HCT116 (cell line): Measurements from ENCODE around the gene ZNF580. TPM values are rescaled to one million over a fixed set of nuclear protein-coding genes. Genes with fewer than 3 reads are reported as not detected.
A peak's percentile ranks its signal among the peaks of the same experiment; 100 is the strongest.

Experiments used
- ATAC-seq: fragments of 200-7000 bp; cut with Tn5 transposase; 2 replicates; pipeline ENCODE4 v1.9.1; 2020; ENCODE audit warnings: mild to moderate bottlenecking, moderate library complexity
- Bru-seq: library from RNA; stranded (reverse); fragments of 400-500 nt; gene quantifications from one replicate; lab custom pipeline; 2021; lab: Mats Ljungman, UMichigan
- BruChase-seq, 2 experiments: library from RNA; stranded (reverse); fragments of 400-500 nt; gene quantifications; one replicate each; lab custom pipeline; 2021; lab: Mats Ljungman, UMichigan
- BruUV-seq: library from RNA; stranded (reverse); fragments of 400-500 nt; replicated peaks from 2 replicates; lab custom pipeline; 2021; lab: Mats Ljungman, UMichigan
- CTCF ChIA-PET: fragments of 300-600 bp; sonication (Branson Sonifier 250); formaldehyde crosslinking; loops from one replicate; lab custom pipeline; 2021; ENCODE audit warnings: antibody characterized with exemption; lab: Charles Lee
- POLR2A ChIA-PET: fragments of 300-600, 350-600 bp; sonication (Branson Sonifier 250); formaldehyde crosslinking; loops from one replicate; lab custom pipeline; 2021; ENCODE audit warnings: antibody characterized with exemption; lab: Charles Lee
- RAD21 ChIA-PET, 2 experiments: fragments of 300-600 bp; sonication (Branson Sonifier 250); formaldehyde crosslinking; loops; one replicate each; lab custom pipeline; 2023; ENCODE audit warnings: low total read pairs in 2 of 2; ENCODE audit not compliant: uncharacterized antibody in 2 of 2, unreplicated experiment in 2 of 2, low non-redundant PET in 1 of 2; lab: Charles Lee
- DNase-seq: peaks from one replicate; pipeline ENCODE4 v3.0.0-alpha.2; 2010; ENCODE audit warnings: low read depth, low spot score
- H2AFZ ChIP-seq: fragments of 200-600 bp; shearing (Covaris generic), sonication (generic); 2 replicates; pipeline ENCODE4 v1.6.1; 2017; ENCODE audit warnings: low read depth, mixed run types, mixed read lengths, antibody characterized with exemption, low read length; ENCODE audit not compliant: poor library complexity, severe bottlenecking
- H3K27ac ChIP-seq: 2 replicates; pipeline ENCODE4 v1.5.1; 2012; ENCODE audit warnings: low read depth, low read length
- H3K27me3 ChIP-seq: fragments of 200-600 bp; sonication (generic); 2 replicates; pipeline ENCODE4 v1.6.1; 2016; ENCODE audit warnings: mixed run types, low read length, mixed read lengths; ENCODE audit not compliant: insufficient read depth
- H3K36me3 ChIP-seq, 2 experiments: fragments of 200-500 bp in 1 of 2; fragments of 200-600 bp in 1 of 2; sonication (Bioruptor generic) in 1 of 2; sonication (generic) in 1 of 2; 2 replicates each; pipeline versions ENCODE4 v1.5.1 to v1.6.1; 2014 to 2016; ENCODE audit warnings: low read length in 2 of 2, inconsistent platforms in 1 of 2, mixed read lengths in 1 of 2, mixed run types in 1 of 2; ENCODE audit not compliant: insufficient read depth in 2 of 2, control insufficient read depth in 1 of 2
- H3K4me1 ChIP-seq, 2 experiments: fragments of 200-600 bp in 1 of 2; sonication (generic) in 1 of 2; 2 replicates each; pipeline versions ENCODE4 v1.5.1 to v1.6.1; 2012 to 2017; ENCODE audit warnings: low read length in 2 of 2, inconsistent platforms in 1 of 2, mild to moderate bottlenecking in 1 of 2, mixed read lengths in 1 of 2, mixed run types in 1 of 2, moderate library complexity in 1 of 2; ENCODE audit not compliant: insufficient read depth in 2 of 2, control insufficient read depth in 1 of 2
- H3K4me2 ChIP-seq: fragments of 200-600 bp; sonication (generic); 2 replicates; pipeline ENCODE4 v1.6.1; 2017; ENCODE audit warnings: mixed run types, low read length, mixed read lengths
- H3K4me3 ChIP-seq, 2 experiments: fragments of 200-600 bp in 1 of 2; sonication (generic) in 1 of 2; replicated peaks in 1 of 2; 2 replicates each; pipeline ENCODE4 v1.5.1; 2011 to 2016; ENCODE audit warnings: low read length in 2 of 2, control low read depth in 1 of 2, low read depth in 1 of 2, mild to moderate bottlenecking in 1 of 2, mixed read lengths in 1 of 2, mixed run types in 1 of 2
- H3K79me2 ChIP-seq: fragments of 200-600 bp; sonication (generic); 2 replicates; pipeline ENCODE4 v1.6.1; 2017; ENCODE audit warnings: mild to moderate bottlenecking, mixed run types, low read length, moderate library complexity, mixed read lengths; ENCODE audit not compliant: insufficient read depth
- H3K9ac ChIP-seq: fragments of 200-600 bp; sonication (generic); 2 replicates; pipeline ENCODE4 v1.6.1; 2016; ENCODE audit warnings: low read length, mixed read lengths
- H3K9me2 ChIP-seq: fragments of 200-600 bp; sonication (generic), shearing (Covaris generic); 2 replicates; pipeline ENCODE4 v1.6.1; 2017; ENCODE audit warnings: mixed run types, mild to moderate bottlenecking, moderate library complexity; ENCODE audit not compliant: insufficient read depth
- H3K9me3 ChIP-seq, 2 experiments: fragments of 200-500 bp in 1 of 2; fragments of 200-600 bp in 1 of 2; sonication (Bioruptor generic) in 1 of 2; sonication (generic) in 1 of 2; 2 replicates each; pipeline ENCODE4 v1.6.1; 2014 to 2017; ENCODE audit warnings: low read length in 2 of 2, mixed read lengths in 2 of 2, inconsistent platforms in 1 of 2, low read depth in 1 of 2, mild to moderate bottlenecking in 1 of 2, mixed run types in 1 of 2, moderate library complexity in 1 of 2; ENCODE audit not compliant: control insufficient read depth in 1 of 2, insufficient read depth in 1 of 2
- H4K20me1 ChIP-seq: fragments of 200-600 bp; sonication (generic), shearing (Covaris generic); 2 replicates; pipeline ENCODE4 v1.6.1; 2017; ENCODE audit warnings: mixed run types, mild to moderate bottlenecking, moderate library complexity; ENCODE audit not compliant: insufficient read depth
- ATF3 ChIP-seq: IDR thresholded peaks from 2 replicates; pipeline ENCODE4 v1.6.1; 2012
- CBX3 ChIP-seq: IDR thresholded peaks from 2 replicates; pipeline ENCODE4 v1.6.1; 2012; ENCODE audit warnings: low read depth
- CEBPB ChIP-seq: IDR thresholded peaks from 2 replicates; pipeline ENCODE4 v1.6.1; 2012; ENCODE audit warnings: low read depth
- EGR1 ChIP-seq: IDR thresholded peaks from 2 replicates; pipeline ENCODE4 v1.6.1; 2012; ENCODE audit warnings: low read depth
- ELF1 ChIP-seq: IDR thresholded peaks from 2 replicates; pipeline ENCODE4 v1.6.1; 2012; ENCODE audit warnings: low read depth, borderline replicate concordance
- EZH2 ChIP-seq: fragments of 200-600 bp; sonication (generic); IDR thresholded peaks from 2 replicates; pipeline ENCODE4 v1.6.1; 2017; ENCODE audit warnings: antibody characterized with exemption, mixed run types
- EZH2phosphoT487 ChIP-seq: fragments of 200-600 bp; IDR thresholded peaks from 2 replicates; pipeline ENCODE4 v1.6.1; 2018; ENCODE audit warnings: antibody characterized with exemption, borderline replicate concordance
- FOSL1 ChIP-seq: IDR thresholded peaks from 2 replicates; pipeline ENCODE4 v1.6.1; 2012; ENCODE audit warnings: low read depth
- JUND ChIP-seq: IDR thresholded peaks from 2 replicates; pipeline ENCODE4 v1.6.1; 2012
- MAX ChIP-seq: IDR thresholded peaks from 2 replicates; pipeline ENCODE4 v1.6.1; 2012
- POLR2A ChIP-seq: IDR thresholded peaks from 2 replicates; pipeline ENCODE4 v1.7.0; 2011; ENCODE audit warnings: borderline replicate concordance; ENCODE audit not compliant: insufficient read depth, insufficient read length; ENCODE audit errors: extremely low read depth
- POLR2AphosphoS5 ChIP-seq: IDR thresholded peaks from 2 replicates; pipeline ENCODE4 v1.6.1; 2011; ENCODE audit warnings: mild to moderate bottlenecking, low read depth, low read length, moderate library complexity
- RAD21 ChIP-seq: IDR thresholded peaks from 2 replicates; pipeline ENCODE4 v1.6.1; 2012; ENCODE audit warnings: low read depth, mild to moderate bottlenecking
- REST ChIP-seq: IDR thresholded peaks from 2 replicates; pipeline ENCODE4 v1.6.1; 2012; ENCODE audit warnings: low read depth
- SIN3A ChIP-seq: IDR thresholded peaks from 2 replicates; pipeline ENCODE4 v1.6.1; 2012; ENCODE audit warnings: low read depth
- TCF7L2 ChIP-seq: IDR thresholded peaks from 2 replicates; pipeline ENCODE4 v1.7.0; 2011; ENCODE audit warnings: borderline replicate concordance, inconsistent platforms; ENCODE audit not compliant: insufficient read depth, insufficient read length; ENCODE audit errors: extremely low read depth
- YY1 ChIP-seq: IDR thresholded peaks from 2 replicates; pipeline ENCODE4 v1.6.1; 2011; ENCODE audit warnings: low read length, low read depth, moderate library complexity, mild to moderate bottlenecking; ENCODE audit not compliant: insufficient replicate concordance; ENCODE audit errors: extremely low read depth
- ZBTB33 ChIP-seq: IDR thresholded peaks from 2 replicates; pipeline ENCODE4 v1.6.1; 2011; ENCODE audit warnings: mild to moderate bottlenecking, low read length, moderate library complexity; ENCODE audit not compliant: insufficient replicate concordance; ENCODE audit errors: extremely low read depth
- ZFX ChIP-seq: fragments of 450-650 bp; IDR thresholded peaks from 2 replicates; pipeline ENCODE4 v1.6.1; 2017
- ZNF274 ChIP-seq: fragments of 200-500 bp; sonication (Bioruptor generic); IDR thresholded peaks from 2 replicates; pipeline ENCODE4 v1.6.1; 2014; ENCODE audit warnings: mild to moderate bottlenecking, low read depth, low read length, inconsistent platforms
- intact Hi-C: fragments of 100-400 bp; cut with micrococcal nuclease; formaldehyde crosslinking; loops from 2 replicates; pipeline ENCODE4 v1.10.0; 2022
- long read RNA-seq: library from polyadenylated mRNA; unstranded; transcript quantifications from one replicate; pipeline ENCODE4 v2.0.0, GENCODE V29; 2021; ENCODE audit not compliant: unreplicated experiment
- polyA plus RNA-seq: library from polyadenylated mRNA; unstranded; fragments of >200 nt; gene quantifications from 2 replicates; pipeline ENCODE4 v1.2.1, GENCODE V29; 2012; ENCODE audit warnings: missing spikeins
- total RNA-seq: library from RNA; stranded (reverse); gene quantifications from one replicate; pipeline ENCODE4 v1.2.1, GENCODE V29; 2021; ENCODE audit not compliant: unreplicated experiment

Gene ZNF580
- total RNA-seq (36.7 TPM), Bru-seq, nascent RNA (percentile 70 among the genes with signal in this experiment), BruChase-seq, experiment 1, labeled RNA remaining after a 6-hour chase (percentile 81 among the genes with signal in this experiment), BruChase-seq, experiment 2, labeled RNA remaining after a 2-hour chase (percentile 77 among the genes with signal in this experiment)
- polyA plus RNA-seq, result 37.1 and 47.1 TPM in 2 replicates
- long read RNA-seq, transcript ZNF580-202 (1 exons, 1,707 nt), result minor isoform, 12 of 33 reads
- long read RNA-seq, transcript ZNF580-201 (2 exons, 1,261 nt), result major isoform, 19 of 33 reads
- long read RNA-seq, partial matches to known transcripts, result 0 of 33 reads
- long read RNA-seq, other reads (novel, unspliced or antisense), result 1 of 33 reads

GRCh38 chr19:55640577-55641425 is at the start of gene ZNF580:
Gene ZNF580 (plus strand): TSS chr19:55641002. CDS start chr19:55642509, 1,507 bp downstream.
- Histone ChIP-seq H3K9me2 (no peaks in the 10 kb centered on the region), H3K9ac (peak within 1 kb of the TSS; percentile 99), H3K4me3 (peak within 1 kb of the TSS; percentile 94 to 97), H3K27me3 (no peaks in the 10 kb centered on the region), H3K4me2 (peak within 1 kb of the TSS; percentile 75), H3K79me2 (peaks cover 80% of the 10 kb centered on the region), H4K20me1 (no peaks in the 10 kb centered on the region), H3K36me3 (peaks cover 12 to 14% of the 10 kb centered on the region in 2 experiments; a peak in 3 of 4 replicates), H2AFZ (no peak within 1 kb of the TSS), H3K9me3 (no peaks in the 10 kb centered on the region), H3K4me1 (peaks cover 24 to 65% of the 10 kb centered on the region in 2 experiments), H3K27ac (peak within 1 kb of the TSS; percentile 96)
- no TSS peak for BruUV-seq
- ChIA-PET RAD21 (no interaction called here), CTCF (interaction anchor here (0.6 to 1.0 kb wide), 2 partner anchors 14 to 31 kb away, joined by 3 to 5 read pairs; partner anchors contain the start of gene U2AF2), POLR2A (no interaction called here)
- ATAC-seq (peak; percentile 55), DNase-seq (no peak)
- intact Hi-C loops, result no loop called here
- TF ChIP-seq EGR1 (no peak), RAD21 (no peak), CEBPB (no peak), TCF7L2 (peak; percentile 12), MAX (0 out of 2 replicates have a peak, but pooled peaks have one; percentile 40), EZH2phosphoT487 (no peak), JUND (no peak; the same call in none of the 2 replicates), REST (no peak), POLR2AphosphoS5 (peak; percentile 46; the same call in 1 of the 2 replicates), ATF3 (no peak), POLR2A (peak; percentile 22), ZBTB33 (no peak), SIN3A (no peak), ELF1 (no peak), EZH2 (no peak), FOSL1 (no peak), ZNF274 (no peak), YY1 (peak; percentile 48), CBX3 (no peak), ZFX (peak; percentile 81)
